Stomach (tissue), 4 donors: ENCODE data around the gene CDK15.
"Not testable (repeated sequence)": the region's sequence is repeated elsewhere in the genome, so short reads cannot be mapped to it uniquely, and the experiment has no call there.

Experiments
- CTCF ChIP-seq, 7 experiments: fragments of 450-650 bp in 4 of 7; fragments of 200-600 bp in 3 of 7; sonication (generic) in 3 of 7; IDR thresholded peaks; one replicate each; pipeline ENCODE4 v1.5.1; 2016 to 2019; ENCODE audit warnings: antibody characterized with exemption in 7 of 7, control low read depth in 2 of 7, mild to moderate bottlenecking in 1 of 7
- POLR2A ChIP-seq, 4 donors: fragments of 450-650 bp; IDR thresholded peaks; one replicate each; pipeline ENCODE4 v1.6.1; 2016; ENCODE audit warnings: antibody characterized with exemption in 4 of 4, control low read depth in 2 of 4, mild to moderate bottlenecking in 1 of 4, moderate library complexity in 1 of 4

GRCh38 chr2:201844922-201845321, 38.6 kb downstream of the CDK15 start:
- not testable (repeated sequence) for TF ChIP-seq CTCF, POLR2A (IDR thresholded peaks at IDR 0.05)
